22Rv1 (cell line): Measurements from ENCODE around the gene H6PD.

Experiments used
- ZFX ChIP-seq: fragments of 450-650 bp; IDR thresholded peaks from 2 replicates; pipeline ENCODE4 v1.6.1; 2017; ENCODE audit warnings: antibody characterized with exemption, borderline replicate concordance
- TF ChIP-seq, protein P1 (sequence below): fragments of 450-650 bp; IDR thresholded peaks from 2 replicates; pipeline ENCODE4 v1.5.1; 2017; ENCODE audit warnings: mild to moderate bottlenecking

DNA sequence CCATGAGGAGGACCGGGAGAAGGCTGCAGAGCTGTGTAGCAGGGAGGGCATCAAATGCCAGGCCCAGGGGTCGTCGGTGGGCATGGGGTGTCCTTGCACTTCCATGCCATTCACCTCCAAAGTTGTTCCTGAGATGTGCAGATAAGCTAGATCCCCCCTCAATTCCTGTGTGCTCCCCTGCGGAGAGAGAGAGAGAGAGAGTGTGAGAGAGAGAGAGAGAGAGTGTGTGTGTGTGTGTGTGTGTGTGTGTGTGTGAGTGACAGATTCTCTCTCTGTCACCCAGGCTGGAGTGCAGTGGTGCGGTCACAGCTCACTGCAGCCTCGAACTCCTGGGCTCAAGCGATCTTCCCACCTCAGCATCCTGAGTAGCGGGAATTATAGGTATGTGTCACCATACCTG is 74.5 kb downstream of the H6PD start:
- TF ChIP-seq, protein P1, sequence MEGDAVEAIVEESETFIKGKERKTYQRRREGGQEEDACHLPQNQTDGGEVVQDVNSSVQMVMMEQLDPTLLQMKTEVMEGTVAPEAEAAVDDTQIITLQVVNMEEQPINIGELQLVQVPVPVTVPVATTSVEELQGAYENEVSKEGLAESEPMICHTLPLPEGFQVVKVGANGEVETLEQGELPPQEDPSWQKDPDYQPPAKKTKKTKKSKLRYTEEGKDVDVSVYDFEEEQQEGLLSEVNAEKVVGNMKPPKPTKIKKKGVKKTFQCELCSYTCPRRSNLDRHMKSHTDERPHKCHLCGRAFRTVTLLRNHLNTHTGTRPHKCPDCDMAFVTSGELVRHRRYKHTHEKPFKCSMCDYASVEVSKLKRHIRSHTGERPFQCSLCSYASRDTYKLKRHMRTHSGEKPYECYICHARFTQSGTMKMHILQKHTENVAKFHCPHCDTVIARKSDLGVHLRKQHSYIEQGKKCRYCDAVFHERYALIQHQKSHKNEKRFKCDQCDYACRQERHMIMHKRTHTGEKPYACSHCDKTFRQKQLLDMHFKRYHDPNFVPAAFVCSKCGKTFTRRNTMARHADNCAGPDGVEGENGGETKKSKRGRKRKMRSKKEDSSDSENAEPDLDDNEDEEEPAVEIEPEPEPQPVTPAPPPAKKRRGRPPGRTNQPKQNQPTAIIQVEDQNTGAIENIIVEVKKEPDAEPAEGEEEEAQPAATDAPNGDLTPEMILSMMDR: no peak
- TF ChIP-seq ZFX: no peak
